NCI-H748 (cell line): ENCODE results near the gene RPUSD1.
"Not testable (repeated sequence)": the region's sequence is repeated elsewhere in the genome, so short reads cannot be mapped to it uniquely, and the experiment has no call there.

Source experiments
- DNase-seq: peaks from one replicate; lab custom pipeline; 2025; ENCODE audit not compliant: unreplicated experiment; lab: John Stamatoyannopoulos, UW

The RPUSD1 gene

DNA sequence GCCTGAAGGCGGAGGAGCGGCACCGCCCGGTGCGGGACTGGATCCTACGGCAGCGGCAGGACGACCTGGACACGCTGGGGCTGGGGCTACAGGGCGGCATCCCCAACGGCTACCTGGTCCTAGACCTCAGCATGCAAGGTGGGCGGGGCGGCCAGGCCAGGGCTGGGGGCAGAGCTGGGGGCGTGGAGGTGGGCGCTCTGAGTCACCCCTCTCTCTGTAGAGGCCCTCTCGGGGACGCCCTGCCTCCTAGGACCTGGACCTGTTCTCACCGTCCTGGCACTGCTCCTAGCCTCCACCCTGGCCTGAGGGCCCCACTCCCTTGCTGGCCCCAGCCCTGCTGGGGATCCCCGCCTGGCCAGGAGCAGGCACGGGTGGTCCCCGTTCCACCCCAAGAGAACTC is 19.8 kb downstream of the RPUSD1 start:
- no peak for DNase-seq

DNA sequence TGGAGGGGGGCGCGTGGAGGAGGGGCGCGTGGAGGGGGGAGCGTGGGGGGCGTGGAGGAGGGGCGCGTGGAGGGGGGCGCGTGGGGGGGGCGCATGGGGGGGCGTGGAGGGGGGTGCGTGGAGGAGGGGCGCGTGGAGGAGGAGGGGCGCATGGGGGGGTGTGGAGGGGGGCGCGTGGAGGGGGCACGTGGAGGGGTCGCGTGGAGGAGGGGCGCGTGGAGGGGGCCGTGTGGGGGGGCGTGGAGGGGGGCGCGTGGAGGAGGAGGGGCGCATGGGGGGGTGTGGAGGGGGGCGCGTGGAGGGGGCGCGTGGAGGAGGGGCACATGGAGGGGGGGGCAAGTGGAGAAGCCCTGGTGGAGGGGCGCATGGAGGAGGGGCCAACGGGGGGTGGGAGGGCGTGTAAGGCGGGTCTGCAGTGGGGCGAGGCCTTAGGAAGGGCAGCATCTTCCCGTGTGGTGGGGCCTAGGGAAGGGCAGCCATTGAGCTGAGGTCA is 20.4 kb downstream of the RPUSD1 start:
- no peak for DNase-seq

DNA sequence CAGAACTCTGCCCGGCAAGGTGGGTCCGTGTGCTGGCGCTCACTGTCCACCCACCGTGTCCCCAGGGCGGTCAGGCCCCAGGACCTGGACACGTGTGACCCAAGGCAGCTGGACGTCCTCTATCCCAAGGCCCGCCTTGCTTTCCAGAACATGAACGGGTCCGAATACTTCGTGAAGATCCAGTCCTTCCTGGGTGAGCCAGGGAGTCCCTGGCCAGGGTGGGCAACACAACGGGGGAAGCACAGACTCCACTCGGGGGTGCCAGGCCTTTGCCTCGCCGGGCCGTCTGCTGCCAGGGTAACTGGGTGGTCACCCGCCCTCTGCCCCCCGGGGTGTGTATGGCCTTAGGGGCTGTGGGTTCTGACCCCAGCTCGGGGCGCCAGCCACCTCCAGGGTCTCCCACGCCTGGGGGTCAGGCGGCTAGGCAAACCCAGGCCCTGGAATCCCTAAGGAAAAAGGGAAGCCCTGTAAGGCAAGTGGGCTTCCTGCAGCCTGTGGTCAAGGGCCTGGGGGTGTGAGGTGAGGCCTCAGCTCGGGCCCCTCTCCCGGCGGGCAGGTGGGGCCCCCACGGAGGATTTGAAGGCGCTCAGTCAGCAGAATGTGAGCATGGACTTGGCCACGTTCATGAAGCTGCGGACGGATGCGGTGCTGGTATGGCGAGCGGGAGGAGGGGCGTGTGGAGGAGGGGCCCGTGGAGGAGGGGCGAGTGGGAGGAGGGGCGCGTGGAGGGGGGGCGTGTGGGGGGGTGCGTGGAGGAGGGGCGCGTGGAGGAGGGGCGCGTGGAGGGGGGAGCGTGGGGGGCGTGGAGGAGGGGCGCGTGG is 21.2 kb downstream of the RPUSD1 start:
- DNase-seq = no peak

DNA sequence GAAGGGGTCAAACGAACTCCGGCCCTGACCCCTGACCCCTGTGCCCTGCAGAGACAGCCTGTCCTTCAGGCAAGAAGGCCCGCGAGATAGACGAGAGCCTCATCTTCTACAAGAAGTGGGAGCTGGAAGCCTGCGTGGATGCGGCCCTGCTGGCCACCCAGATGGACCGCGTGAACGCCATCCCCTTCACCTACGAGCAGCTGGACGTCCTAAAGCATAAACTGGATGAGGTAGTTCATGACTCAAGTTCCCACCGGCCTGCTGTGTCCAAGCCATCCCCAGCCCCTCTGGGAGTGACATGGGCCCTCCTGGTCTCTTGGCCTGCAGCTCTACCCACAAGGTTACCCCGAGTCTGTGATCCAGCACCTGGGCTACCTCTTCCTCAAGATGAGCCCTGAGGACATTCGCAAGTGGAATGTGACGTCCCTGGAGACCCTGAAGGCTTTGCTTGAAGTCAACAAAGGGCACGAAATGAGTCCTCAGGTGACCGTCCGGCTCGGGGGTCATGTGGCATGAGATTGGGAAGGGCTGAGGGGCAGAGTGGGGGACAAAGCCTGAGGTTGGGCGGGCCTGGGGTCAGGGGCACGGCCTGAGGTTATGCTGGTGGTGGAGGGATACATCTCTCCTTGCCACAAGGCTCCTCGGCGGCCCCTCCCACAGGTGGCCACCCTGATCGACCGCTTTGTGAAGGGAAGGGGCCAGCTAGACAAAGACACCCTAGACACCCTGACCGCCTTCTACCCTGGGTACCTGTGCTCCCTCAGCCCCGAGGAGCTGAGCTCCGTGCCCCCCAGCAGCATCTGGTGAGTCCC is 22.0 kb downstream of the RPUSD1 start:
- no peak for DNase-seq

DNA sequence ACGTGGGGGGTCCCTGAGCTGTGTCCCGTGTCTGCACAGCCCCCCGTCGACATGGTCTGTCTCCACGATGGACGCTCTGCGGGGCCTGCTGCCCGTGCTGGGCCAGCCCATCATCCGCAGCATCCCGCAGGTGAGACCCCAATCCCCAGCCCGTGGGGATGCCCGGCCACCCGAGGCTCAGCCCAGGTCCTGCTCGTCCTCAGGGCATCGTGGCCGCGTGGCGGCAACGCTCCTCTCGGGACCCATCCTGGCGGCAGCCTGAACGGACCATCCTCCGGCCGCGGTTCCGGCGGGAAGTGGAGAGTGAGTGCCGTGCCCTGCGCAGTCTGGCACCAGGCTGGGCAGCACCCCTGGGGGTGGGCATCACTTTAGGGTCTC is 22.7 kb downstream of the RPUSD1 start:
- no peak for DNase-seq

DNA sequence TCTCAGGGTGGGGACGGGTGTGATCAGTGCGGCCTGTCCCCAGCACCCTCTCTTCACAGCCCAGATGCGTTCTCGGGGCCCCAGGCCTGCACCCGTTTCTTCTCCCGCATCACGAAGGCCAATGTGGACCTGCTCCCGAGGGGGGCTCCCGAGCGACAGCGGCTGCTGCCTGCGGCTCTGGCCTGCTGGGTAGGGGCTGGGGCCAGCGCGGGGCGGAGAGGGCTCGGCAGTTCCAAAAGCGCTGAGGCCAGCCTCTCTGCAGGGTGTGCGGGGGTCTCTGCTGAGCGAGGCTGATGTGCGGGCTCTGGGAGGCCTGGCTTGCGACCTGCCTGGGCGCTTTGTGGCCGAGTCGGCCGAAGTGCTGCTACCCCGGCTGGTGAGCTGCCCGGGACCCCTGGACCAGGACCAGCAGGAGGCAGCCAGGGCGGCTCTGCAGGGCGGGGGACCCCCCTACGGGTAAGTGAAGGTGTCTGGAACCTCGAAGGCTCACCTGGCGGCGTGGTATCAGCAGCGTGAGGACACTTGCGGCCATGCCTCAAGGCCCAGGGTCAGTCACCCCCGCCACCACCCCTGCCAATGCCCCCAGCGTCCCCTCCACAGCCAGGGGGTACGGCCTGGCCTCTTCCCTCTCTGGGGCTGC is 23.2 kb downstream of the RPUSD1 start:
- no peak for DNase-seq

DNA sequence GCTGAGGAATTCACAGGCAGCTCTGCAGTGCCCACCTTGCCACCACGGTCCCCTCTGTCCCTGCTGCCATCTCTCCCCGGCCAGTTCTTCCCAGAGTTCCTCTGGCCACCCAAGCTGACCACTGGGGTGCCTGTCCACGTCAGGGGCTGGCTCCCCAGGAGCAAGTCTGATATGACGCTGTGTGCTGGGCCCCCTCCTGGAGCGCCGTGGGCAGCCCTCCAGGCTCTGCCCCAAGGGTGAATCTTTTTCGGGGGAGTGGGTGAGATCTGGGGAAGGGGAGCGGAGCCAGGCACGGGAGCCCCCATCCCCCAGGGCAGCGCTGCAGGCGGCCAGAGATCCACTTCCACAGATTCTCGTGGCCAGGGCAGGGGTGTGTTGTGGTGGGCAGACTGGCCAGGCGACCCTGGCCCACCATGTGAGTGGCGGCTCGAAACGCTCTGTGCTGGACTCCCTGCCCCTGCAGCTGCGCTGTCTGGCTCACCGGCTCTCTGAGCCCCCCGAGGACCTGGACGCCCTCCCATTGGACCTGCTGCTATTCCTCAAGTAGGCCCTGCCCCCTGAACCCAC is 23.9 kb downstream of the RPUSD1 start:
- no peak for DNase-seq

DNA sequence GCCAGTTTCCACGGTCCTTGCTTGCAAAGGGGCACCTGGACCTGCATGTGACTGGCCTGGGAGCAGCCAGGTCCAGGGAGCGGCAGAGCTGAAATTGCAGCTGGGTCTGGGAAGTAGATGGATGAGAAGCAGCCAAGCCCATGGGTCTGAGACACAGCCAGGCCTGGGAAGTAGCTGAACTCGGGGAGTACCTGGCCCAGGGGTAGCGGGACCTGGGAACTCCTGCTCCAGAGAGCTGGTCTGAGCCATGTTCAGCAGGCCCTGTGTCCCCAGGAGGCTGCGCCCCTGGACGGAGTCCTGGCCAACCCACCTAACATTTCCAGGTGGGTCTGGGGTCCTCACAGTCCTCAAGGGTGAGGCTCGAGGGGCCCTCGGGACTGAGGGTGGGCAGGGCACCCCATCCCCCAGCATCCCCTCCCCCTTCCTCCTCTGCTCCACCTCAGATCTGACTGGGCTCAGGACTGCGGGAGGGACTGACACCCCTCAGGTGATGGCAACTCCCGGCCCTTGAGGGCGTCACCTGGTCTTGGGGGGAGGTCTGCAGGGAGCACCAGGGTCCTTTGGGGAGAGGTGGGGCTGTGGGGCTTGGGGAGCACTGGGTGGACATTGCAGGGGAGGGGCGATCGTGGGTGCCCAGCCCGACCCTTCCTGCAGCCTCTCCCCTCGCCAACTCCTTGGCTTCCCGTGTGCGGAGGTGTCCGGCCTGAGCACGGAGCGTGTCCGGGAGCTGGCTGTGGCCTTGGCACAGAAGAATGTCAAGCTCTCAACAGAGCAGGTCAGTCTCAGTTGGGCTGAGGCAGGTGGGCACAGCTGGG is 24.6 kb downstream of the RPUSD1 start:
- DNase-seq = no peak

DNA sequence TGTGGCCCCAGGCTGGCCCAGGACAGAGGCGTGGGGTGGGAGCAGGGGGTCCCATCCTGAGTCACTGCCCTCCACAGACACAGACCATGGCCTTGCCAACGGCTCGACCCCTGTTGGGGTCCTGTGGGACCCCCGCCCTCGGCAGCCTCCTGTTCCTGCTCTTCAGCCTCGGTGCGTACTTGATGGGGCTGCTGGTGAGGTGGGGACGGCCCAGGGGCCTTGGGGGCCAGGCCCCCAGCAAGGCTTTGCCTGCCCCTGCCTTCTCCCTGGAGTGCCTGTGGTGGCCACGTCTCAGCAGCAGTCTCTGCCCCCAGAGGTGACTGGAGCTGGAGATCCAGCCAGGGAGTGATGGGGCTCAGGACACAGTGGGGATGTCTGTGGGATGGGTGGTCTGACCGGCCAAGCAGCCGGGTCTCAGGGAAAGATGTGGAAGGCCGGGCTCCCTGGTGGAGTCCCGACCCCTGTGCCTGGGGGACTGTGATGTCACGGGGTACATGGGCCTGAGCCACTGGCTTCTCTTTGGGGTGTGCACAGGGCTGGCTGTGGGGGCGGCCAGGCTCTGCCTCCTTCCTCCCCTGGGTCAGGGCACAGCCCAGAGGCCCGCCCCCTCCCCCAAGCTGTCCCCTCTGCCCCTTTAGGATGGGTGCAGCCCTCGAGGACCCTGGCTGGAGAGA is 25.4 kb downstream of the RPUSD1 start:
- DNase-seq = no peak

DNA sequence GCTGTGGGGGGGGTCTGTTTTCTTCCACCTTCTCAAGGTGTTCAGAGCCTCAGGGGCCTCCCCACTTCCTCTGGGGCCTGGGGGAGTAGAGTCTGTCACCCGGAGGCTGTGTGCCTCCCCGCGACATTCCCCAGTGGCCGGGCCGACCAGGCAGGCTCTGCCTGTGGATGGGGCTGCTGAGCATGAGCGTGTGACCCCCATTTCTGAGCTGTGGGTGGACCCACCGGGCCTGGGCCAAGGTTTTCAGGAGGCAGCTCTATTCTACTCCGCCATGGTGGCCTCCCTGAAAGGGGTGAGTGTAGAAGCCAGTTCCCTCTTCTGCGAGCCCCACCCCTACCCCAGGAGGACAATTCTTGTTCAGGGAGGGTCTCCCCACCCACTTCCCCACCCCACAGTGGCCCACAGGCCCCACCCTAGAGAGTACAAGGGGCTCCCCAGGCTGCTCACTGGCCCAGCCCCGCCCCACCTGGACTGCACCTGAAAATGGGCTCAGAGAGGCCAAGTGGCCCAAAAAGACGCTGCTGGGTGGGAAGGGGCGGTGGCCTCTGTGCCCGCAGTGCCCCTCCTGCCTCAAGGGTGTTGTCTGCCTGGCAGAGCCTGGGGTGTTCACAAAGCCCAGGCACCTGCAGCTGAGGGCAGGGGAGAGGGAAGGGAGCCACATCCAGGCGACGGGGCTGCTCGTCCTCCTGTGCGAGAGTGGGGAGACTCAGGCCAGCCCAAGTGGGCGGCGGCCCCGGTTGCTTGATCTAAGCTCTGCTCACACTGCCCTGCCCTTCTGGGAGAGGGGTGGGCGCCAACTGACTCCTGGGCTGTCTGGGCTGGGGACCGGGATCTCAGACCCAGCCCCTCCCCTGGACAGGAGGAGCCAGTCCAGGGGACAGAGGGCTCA is 26.3 kb downstream of the RPUSD1 start:
- DNase-seq = no peak

DNA sequence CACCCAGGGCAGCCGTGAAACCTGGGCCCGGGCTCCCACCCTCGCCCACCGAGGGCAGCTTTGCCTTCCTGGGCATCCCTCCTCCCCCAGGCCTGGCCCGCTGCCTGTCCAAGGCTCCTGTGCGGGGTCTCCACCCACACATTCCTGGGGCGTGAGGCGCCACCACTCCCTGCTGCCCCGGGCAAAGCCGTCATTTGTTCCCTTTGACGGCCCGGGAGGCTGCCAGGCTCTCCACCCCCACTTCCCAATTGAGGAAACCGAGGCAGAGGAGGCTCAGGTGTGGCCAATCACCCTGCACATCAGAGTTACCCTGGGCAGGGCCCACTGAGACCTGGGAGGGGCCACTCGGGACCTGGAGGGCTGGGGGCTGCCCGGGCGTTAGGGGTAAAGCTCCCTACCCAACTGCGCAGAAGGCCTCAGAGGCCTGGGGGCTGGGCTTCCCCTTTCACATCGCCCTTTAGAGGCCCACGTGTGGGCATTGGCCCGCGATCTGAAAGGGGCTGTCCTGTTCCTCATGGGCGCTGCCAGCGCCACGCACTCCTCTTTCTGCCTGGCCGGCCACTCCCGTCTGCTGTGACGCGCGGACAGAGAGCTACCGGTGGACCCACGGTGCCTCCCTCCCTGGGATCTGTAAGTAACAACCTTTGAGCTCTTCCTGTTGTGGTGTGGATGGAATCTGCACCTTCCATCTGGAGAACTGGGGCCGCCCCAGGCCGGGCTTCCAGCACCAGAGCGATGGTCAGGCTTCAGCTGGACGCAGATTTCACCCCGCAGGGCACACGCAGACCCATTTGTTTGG is 27.4 kb downstream of the RPUSD1 start, which contains the start of gene MSLN:
MSLN (plus strand) TSS at position 190 of the 799 bp plus-strand sequence. CDS start 1,947 bp downstream, outside the sequence.
- no peak for DNase-seq

DNA sequence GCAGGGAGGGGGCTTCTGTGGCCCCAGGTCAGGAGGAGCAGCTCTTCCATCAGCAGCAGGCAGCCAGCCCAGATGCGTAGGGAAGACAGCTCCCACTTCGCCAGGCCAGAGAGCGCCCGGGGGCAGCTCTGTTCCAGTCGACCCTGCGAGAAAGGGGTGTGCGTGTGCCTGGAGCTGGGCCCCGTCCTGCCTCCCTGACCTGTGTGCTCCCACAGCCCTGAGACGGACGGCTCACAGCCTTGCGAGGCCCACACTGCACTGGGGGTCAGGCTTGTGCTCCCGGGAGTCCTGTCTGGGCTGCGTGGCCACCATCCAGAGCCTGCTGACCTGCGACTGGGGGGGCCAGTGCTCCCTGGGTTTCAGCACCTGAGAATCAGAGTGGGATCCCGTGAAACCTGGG is 28.1 kb downstream of the RPUSD1 start:
- DNase-seq = no peak

DNA sequence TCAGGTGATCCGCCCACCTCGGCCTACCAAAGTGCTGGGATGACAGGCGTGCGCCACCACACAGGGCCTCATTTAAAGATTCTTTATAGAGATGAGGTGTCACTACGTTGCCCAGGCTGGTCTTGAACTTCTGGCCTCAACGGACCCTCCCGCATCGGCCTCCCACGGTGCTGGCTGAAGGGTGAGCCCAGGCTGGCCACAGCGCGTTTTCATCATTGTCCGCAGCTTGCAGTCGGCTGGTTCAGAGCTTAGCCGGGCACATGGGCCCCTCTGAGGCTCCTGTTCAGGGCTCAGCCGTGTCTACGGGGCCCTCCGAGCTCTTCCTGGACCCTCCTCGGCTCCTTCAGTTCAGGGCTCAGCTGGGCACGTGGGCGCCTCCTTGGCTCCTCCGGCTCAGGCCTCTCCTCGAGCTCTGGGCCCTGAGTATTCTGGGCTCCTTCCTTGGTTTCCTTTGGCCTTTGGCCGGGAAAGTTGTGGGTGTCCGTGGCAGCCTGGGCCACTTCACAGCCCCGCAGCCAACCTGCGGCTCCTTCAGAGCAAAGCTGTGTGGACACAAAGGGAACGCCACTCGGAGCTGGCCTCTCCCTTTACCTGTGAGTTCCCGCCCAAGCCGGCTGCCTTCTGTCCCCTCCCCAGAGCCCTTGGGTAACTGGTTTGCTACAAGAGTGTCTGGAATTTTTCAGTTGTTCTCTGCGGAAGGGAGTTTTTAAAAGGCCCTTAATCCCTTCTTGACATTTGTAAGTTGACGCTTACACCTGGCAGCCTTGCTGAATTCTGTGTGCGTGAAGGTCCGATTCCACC is 28.9 kb downstream of the RPUSD1 start:
- no peak for DNase-seq

DNA sequence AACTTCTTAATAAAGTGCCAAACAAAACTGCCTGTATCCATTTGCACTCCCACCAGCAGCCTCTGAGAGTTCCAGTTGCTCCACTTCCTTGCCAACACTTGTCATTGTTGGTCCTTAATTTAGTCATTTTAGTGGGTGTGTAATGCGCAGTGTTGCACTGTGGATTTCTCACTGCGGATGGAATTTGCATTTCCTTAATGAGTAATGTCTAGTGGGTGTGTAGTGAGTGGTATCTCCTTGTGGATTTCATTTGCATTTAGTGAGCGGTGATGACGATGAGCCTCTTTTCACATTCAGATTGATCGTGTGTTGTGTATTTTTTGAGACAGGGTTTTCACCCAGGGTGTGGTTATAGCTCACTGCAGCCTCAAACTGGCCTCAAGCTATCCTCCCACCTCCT is 31.8 kb downstream of the RPUSD1 start:
- DNase-seq = no peak

DNA sequence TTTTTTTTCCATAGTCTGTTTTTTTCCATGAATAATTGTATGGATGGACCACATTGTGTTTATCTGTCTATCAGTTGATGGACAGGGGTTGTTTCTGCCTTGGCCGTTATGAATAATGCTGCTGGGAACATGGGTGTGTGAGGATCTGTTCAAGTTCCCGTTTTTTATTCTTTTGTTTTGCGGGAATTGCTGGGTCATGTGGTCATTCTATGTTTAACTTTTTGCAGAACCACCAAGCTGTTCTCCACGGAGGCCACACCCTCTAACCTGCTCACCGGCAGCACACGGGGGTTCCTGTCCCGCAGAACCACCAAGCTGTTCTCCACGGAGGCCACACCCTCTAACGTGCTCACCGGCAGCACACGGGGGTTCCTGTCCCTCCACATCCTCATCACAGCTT is 33.5 kb downstream of the RPUSD1 start:
- DNase-seq = no peak

DNA sequence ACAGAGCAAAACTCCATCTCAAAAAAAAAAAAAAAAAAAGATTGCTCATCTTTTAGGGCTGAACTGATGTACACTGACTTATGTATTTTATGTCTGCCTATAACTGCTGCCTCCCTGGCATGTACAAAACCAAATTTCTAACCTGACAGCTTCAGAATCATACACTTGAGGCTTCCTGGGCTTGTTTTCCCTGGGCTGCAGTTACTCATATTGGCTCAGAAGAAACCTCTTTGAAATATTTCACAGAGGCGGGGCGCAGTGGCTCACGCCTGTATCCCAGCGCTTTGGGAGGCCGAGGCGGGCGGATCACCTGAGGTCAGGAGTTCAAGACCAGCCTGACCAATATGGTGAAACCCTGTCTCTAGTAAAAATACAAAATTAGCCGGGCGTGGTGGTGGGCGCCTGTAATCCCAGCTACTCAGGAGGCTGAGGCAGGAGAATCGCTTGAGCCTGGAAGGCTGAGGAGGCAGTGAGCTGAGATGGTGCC is 34.0 kb downstream of the RPUSD1 start:
- DNase-seq = not testable (repeated sequence)

DNA sequence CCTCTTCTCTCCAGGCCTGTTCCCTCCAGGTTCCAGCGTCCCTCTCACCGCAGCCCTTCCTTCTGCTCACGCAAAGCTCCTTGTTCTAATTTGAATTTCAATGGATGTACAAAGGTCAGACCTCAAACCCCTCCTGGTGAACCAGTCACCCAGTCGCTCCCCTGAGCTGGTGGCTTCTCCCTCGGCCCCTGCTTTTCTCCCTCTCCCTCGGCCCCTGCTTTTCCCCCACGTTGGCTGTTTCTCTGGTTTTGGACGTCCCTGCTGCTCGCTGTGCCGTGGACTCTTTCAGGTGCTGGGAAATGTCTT is 36.2 kb downstream of the RPUSD1 start:
- DNase-seq = no peak
